Fibroblast of mammary gland (primary cell): Measurements from ENCODE around the gene EWSR1.

ENCODE experiments used
- DNase-seq: peaks from one replicate; pipeline ENCODE4 v3.0.0-alpha.2; 2010; ENCODE audit warnings: low read depth
- H3K4me3 ChIP-seq: 2 replicates; pipeline ENCODE4 v1.5.1; 2011; ENCODE audit warnings: low read depth, mild to moderate bottlenecking, low read length, moderate library complexity; ENCODE audit not compliant: control insufficient read depth
- TF ChIP-seq, protein P1 (sequence below): conservative IDR thresholded peaks from 2 replicates; pipeline ENCODE4 v1.5.1; 2011; ENCODE audit warnings: low read depth, low read length, inconsistent platforms; ENCODE audit not compliant: control insufficient read depth, insufficient read depth

Gene EWSR1

DNA sequence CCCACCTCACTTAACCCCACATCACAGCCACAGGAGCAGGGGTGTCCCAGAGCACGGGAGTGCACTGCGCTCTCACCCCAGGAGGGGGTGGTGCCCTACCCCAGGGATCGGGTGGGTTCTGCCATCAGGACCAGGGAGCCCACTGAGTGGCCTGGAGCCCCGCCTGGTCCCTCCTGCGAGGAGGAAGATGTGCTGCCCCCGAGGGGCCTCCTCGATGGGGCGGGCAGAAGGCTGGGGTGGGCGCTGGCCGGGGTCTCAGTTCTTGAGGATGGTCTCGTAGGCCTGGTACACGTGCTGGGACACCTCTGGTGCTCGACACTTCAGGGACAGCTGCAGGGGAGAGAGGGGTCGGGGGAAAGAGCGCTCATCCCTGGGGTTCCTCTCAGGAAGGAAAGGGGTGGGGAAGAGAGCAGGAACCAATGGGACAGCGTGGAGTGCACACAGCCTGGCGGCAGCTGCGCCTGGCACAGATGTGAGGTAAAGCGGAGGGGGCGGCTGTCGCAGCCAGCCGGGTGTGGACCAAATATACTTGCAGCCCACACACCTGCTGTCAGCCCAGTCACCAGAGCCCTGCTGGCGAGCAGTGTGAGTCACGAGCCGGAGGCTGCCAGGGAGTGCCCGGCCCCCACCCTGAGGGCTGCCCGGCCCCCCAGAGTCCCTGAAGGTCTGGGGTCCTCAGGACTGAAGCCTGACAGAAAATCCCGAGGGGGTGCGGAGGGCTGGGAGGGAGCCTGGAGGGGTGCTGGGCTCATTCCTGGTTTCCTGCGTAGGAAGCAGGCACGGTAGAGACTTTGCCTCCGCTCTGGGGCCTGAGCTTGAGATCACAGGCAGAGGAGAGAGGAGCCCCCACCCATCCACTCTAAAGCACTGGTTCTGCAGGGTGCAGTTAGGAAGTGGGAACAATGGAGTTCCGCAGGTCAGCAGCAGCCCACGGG is 60.8 kb downstream of the EWSR1 start:
- DNase-seq = no peak
- TF ChIP-seq, protein P1, sequence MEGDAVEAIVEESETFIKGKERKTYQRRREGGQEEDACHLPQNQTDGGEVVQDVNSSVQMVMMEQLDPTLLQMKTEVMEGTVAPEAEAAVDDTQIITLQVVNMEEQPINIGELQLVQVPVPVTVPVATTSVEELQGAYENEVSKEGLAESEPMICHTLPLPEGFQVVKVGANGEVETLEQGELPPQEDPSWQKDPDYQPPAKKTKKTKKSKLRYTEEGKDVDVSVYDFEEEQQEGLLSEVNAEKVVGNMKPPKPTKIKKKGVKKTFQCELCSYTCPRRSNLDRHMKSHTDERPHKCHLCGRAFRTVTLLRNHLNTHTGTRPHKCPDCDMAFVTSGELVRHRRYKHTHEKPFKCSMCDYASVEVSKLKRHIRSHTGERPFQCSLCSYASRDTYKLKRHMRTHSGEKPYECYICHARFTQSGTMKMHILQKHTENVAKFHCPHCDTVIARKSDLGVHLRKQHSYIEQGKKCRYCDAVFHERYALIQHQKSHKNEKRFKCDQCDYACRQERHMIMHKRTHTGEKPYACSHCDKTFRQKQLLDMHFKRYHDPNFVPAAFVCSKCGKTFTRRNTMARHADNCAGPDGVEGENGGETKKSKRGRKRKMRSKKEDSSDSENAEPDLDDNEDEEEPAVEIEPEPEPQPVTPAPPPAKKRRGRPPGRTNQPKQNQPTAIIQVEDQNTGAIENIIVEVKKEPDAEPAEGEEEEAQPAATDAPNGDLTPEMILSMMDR = no peak
- H3K4me3 ChIP-seq = no peak overlapping the region

DNA sequence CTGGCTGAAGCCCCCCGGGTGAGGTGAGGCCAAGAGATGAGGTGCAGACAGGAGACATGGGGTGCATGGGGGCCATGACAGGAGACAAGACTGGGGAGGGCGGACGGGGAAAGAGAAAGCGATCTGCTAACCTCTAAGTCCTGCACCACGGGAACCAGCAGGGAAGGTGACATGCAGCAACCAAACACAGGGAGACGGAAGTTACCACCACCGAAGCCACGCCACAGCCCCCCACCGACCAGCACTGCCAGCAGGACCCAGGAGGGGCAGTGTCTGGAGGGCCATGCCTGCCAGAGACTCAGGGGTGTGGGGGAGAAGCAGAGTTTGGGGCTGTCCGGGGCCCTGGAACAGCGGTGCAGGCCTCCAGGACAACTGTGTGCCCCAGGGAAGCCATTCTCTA is 61.5 kb downstream of the EWSR1 start:
- no peak for DNase-seq
- TF ChIP-seq, protein P1 = no peak
- no peak overlapping the region for H3K4me3 ChIP-seq

DNA sequence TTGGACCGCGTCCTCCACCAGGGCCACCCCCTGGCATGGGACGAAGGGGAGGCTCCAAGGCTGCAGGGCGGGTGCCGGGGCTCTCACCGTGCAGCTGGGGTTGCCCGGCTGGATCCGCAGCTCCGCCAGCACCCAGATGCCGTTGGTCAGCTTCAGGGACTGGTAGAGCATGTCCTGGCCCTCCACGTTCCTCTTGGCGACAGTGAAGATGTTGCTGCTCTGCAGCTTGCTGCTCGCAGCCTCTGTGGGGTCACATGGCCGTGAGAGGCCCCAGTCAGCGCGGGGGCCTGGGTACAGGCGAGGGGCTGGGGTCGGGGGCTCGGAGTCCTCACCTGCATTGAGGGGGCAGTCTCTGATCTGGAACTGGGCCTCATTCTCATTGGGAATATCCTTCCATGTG is 62.2 kb downstream of the EWSR1 start:
- no peak for DNase-seq
- TF ChIP-seq, protein P1 = no peak
- H3K4me3 ChIP-seq = no peak overlapping the region

DNA sequence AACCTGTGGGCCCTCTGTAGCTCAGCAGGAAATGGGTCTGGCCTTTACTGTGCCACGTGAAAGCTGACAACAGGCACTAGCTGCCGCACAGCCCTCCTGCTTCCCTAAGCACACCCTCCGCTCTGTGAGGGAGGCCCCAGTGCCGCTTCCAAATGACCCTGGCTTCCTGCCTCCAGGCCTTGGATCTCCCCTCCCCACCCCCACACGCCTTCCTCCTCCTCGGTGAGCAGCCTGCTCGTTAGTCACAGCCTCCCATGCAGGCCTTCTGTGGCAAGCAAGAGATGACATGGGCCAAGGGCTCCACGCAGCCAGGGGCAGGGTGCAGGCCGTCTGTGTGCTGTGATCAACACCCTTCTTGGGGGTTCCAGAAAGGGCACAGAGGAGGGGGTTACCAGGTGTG is 62.7 kb downstream of the EWSR1 start:
- TF ChIP-seq, protein P1 = no peak
- DNase-seq = peak; percentile 66
- H3K4me3 ChIP-seq = no peak overlapping the region

DNA sequence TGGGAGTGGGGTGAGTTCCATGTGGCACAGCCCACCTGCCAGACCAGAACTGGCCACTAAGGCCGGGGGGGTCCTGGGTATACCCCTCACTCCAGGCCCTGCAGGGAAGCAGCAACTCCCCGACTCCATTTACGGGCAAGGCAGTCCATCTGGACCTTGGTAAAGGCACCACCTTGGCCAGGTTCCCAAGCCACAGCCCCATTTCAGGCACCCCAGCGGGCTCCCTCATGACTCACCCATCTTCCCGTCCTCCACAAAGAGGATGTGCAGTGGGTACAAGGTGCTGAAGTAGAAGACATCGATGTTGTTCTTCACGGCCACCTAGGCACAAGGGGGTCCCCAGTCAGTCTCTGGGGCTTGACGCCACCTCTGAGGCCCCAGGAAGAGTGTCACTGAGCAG is 63.1 kb downstream of the EWSR1 start:
- no peak overlapping the region for H3K4me3 ChIP-seq
- peak; percentile 34 for DNase-seq
- TF ChIP-seq, protein P1 = no peak

DNA sequence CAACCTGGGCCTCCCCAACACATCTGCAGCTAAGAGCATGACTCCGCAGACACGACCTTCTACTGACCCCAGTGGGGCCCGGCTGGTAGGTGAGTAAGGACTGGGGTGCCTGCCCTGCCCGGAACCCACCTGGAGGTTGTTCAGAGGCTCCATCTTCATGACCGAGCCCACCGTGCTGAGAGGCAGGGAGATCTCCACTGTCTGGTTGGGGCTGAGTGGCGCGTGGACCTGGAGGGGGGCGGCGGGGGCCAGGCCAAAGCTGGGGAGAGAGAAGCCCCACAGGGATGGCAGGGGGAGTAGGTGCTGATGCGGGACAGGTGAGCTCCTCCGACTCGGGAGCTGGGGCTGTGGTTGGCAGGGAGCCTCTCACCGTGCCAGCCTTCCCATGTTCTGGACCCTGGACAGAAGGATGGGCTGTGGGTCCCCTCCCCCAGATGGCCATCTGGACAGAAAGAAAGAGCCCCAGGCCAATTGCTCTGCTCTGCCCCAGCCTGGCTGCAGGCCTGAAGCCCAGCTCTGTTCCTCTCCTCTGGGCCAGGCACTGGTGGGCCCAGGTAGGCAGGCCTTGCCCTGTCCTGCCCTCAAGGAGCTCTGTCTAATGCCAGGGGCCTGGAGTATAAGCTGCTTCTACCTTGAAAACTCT is 63.7 kb downstream of the EWSR1 start:
- H3K4me3 ChIP-seq = no peak overlapping the region
- DNase-seq = no peak
- TF ChIP-seq, protein P1 = no peak
